Effector CD8-positive, alpha-beta T cell (primary cell): Measurements from ENCODE around the gene BORCS6.

Experiments
- DNase-seq: peaks from one replicate; lab custom pipeline; 2025; lab: John Stamatoyannopoulos, UW

BORCS6 gene

DNA sequence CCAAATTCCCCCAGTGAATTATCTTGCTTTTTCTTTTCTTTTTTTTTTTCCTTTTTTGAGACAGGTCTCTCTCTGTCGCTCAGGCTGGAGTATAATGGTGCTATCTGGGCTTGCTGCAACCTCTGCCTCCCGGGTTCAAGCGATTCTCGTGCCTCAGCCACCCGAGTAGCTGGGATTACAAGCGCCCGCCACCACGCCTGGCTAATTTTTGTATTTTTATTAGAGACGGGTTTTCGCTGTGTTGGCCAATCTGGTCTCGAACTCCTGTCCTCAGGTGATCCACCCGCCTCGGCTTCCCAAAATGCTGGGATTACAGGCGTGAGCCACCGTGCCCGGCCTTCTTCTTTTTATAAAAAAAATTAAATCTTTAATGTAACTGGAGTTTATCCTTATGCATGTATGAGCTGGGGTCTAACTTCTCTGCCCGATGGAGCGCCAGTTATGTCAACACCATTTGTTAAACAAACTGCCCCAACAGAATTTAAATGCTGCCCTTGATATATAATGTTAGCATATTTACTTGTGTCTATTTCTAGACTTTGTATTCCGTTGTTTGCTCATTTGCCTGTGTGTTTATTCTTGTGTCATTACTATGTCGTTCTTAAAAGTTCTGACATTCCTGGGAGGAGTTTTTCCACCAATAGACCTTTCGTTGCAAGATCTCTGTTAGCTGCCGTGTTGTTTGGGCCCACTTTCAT is 20.9 kb upstream of the BORCS6 start:
- DNase-seq, result no peak

- peak; percentile 91 for DNase-seq
Measured at GRCh38 chr17:8209907-8210760, 20.2 kb upstream of the BORCS6 start, which contains the start of gene AURKB. Gene AURKB (minus strand): TSS chr17:8210575. CDS start chr17:8210224, 351 bp downstream.

GRCh38 chr17:8206536-8206935 is 16.6 kb upstream of the BORCS6 start:
- DNase-seq, result no peak

- no peak for DNase-seq
Measured at GRCh38 chr17:8204761-8205555, 15.0 kb upstream of the BORCS6 start.

- peak; percentile 12 for DNase-seq
Measured at GRCh38 chr17:8192070-8192815, 2.3 kb upstream of the BORCS6 start.

GRCh38 chr17:8190506-8190905 is 526 bp upstream of the BORCS6 start:
- DNase-seq, result no peak

GRCh38 chr17:8189041-8189710 is 804 bp downstream of the BORCS6 start:
- DNase-seq, result peak; percentile 20

- peak; percentile 11 for DNase-seq
Measured at GRCh38 chr17:8188263-8188839, 1.6 kb downstream of the BORCS6 start.

GRCh38 chr17:8187517-8188262 is 2.3 kb downstream of the BORCS6 start:
- peak; percentile 87 for DNase-seq

DNA sequence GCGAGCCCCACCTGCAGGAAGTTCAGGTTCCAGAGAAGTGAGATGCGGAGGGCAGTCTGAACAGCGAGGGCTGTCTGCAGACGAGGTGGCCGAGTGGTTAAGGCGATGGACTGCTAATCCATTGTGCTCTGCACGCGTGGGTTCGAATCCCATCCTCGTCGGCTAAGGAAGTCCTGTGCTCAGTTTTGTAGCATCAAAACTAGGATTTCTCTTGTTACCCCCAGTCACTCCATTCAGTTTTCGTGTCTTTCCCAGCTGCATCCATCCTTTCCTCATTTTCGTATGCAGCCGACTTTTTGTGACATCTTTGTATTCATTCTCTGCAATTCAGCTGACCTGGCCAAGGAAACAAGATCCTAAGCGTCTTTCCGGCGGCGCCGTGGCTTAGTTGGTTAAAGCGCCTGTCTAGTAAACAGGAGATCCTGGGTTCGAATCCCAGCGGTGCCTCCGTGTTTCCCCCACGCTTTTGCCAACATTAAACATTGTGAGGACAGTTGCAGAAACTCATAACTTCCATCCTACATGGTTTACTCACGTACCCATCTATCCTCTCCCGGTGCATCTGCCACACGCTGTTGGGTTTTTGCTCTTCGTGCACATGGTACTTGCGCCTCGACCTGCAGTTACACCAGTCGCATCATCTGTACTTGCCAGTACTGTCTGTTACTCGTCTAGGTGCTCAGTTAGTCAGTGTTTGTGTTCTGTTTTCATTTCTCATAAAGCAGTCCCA is 3.0 kb downstream of the BORCS6 start:
- DNase-seq, result peak; percentile 68

DNA sequence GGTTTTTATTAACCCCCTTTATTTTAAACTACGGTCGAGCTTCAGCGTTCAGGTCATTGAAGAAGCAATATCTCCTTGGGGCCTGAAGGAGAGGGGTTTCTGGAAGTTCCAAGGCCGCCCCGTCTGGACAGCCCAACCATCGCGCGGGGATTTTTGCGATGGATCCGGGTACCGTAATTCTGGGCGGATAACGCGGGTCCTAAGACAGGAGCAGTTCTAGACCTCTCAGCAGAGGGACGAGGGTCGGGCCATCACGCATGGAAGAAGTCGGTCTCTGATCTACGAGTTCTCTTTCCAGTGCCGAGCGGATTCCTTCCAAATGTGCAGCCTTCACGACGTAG is 3.6 kb downstream of the BORCS6 start:
- DNase-seq, result no peak

DNA sequence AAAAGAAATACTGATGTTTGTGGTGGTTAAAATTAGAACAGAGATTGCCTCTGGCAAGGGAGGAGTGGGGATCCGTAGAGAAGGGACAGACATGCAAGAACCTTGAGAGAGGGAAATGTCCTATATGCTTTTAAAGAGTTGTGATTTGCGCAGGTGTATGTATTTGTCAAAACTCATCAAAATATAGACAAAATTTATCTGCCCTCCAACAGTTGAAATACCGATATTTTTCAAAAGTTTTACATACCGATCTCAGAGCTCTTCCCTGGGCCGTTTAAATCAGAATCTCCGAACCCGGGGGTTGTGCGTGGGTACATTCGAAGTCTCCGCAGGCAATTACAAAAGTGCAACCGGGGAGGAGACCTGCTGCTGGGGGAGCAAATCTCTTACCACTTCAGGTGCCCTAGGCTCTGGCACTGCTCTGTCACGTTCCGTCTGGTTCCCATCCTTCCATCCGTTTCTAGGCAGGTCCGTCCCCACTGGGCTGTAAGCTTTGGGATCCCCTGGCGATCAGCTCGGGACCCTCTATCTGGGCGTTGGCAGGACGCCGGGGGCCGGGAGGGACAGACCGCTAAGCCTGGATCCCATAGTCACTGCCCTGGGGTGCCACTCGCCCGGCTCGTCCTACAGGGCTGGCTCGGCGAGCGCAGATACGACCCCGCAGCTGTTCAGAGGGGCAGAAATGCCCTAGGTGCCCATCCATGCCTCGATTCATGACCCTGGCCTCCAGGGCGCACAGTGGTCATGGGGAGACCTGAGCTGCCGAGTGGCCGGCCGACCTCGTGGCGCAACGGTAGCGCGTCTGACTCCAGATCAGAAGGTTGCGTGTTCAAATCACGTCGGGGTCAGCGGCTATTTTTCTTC is 4.2 kb downstream of the BORCS6 start:
- peak; percentile 82 for DNase-seq

DNA sequence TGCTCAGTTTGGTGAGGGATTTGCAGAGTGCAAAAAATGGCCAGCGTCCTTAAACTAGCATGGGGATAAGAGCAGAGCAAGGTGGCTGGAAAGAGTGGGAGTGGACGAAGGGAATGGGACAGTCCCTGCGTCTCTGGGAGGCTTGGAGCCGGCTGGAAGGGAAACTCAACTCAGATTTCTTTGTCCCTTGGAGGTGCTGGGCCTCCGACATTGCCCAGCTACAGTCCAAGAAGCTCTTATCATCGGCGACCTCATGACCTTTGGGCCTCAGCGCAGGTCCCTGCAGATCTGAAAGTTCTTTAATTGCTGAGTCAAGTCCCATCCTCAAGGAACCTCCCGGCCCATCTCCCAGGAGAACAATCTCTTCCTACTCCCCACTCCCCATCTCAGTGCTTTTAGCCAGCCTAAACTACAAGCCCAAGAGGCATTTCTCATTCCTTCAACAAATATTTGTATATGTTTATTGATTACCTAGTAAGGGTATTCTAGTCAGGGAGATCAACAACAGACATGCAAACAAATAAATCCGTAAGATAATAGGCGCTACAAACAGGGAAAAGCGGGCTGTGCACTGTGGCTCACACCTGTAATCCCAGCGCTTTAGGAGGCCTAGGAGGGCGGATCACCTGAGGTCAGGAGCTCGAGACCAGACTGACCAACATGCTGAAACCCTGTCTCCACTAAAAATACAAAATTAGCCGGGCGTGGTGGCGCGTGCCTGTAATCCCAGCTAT is 12.8 kb downstream of the BORCS6 start:
- DNase-seq, result no peak

GRCh38 chr17:8176197-8176940 is 13.6 kb downstream of the BORCS6 start, which contains the start of gene TMEM107:
Gene TMEM107 (minus strand): TSS chr17:8176380. CDS start chr17:8176286, 94 bp downstream.
- peak; percentile 79 for DNase-seq

DNA sequence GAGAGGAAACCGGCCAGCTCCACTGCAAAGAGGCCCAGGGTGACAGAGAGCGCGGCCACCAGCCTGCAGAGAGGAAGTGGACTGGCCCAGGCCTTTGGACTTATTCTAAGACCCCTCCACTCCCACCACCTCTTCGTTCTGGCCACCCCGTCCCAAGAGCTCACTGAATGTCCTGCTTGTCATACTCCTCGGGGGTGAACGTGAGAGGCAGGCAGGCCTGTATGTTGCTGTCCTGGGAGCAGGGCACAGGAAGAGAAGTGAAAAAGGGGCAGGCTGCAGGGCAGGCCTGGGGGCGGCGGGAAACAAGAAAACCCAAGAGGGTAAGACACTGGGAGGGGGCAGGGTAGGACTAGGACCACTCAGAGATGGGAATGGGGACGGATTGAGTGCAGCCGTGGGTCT is 14.2 kb downstream of the BORCS6 start:
- DNase-seq, result no peak

DNA sequence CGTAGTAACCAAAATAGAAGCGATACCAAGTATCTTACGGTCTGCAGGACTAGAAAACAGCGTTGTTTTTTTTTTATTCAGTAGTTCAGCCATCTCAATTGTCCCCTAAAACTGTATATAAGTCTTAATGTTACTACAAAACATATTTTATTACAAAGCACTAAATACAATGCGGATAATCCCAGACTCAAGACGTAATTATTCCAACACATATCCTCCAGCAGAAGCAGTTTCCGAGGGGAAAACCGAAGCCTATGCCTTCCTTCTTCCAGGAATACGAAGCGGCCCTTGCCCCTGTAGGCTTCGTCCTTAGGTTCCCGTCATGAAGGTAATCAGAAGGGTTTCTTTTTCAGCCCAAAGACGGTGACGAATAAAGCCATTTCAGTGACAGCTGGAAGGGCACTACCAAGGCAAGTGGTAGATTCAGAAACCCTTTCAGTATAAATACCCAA is 16.1 kb downstream of the BORCS6 start:
- no peak for DNase-seq
